KMS-11 (cell line): ENCODE results near the gene NBL1.

Source experiments
- H2AFZ ChIP-seq: fragments of 200-600 bp; sonication (generic); 2 replicates; pipeline ENCODE4 v1.6.1; 2016; ENCODE audit warnings: antibody characterized with exemption, mixed run types, low read depth
- H3K27ac ChIP-seq: fragments of 200-600 bp; sonication (generic); 2 replicates; pipeline ENCODE4 v1.6.1; 2016; ENCODE audit warnings: mild to moderate bottlenecking, mixed run types
- H3K27me3 ChIP-seq: fragments of 200-600 bp; sonication (generic); 2 replicates; pipeline ENCODE4 v1.6.1; 2017; ENCODE audit warnings: mild to moderate bottlenecking, low read depth, mixed run types, moderate library complexity; ENCODE audit not compliant: insufficient read depth
- H3K36me3 ChIP-seq: fragments of 200-600 bp; sonication (generic); 2 replicates; pipeline ENCODE4 v1.6.1; 2017; ENCODE audit warnings: mild to moderate bottlenecking, mixed run types; ENCODE audit not compliant: insufficient read depth
- H3K4me1 ChIP-seq: fragments of 200-600 bp; sonication (generic); 2 replicates; pipeline ENCODE4 v1.6.1; 2016; ENCODE audit warnings: mild to moderate bottlenecking, low read depth, mixed run types; ENCODE audit not compliant: poor library complexity, severe bottlenecking
- H3K4me2 ChIP-seq: fragments of 200-600 bp; sonication (generic); 2 replicates; pipeline ENCODE4 v1.7.0; 2016; ENCODE audit warnings: mild to moderate bottlenecking, mixed run types
- H3K4me3 ChIP-seq: fragments of 200-600 bp; sonication (generic); IDR thresholded peaks from 2 replicates; pipeline ENCODE4 v1.6.1; 2017; ENCODE audit warnings: low read depth, low read length, mixed read lengths; ENCODE audit not compliant: insufficient read depth
- H3K79me2 ChIP-seq: fragments of 200-600 bp; sonication (generic); 2 replicates; pipeline ENCODE4 v1.6.1; 2016; ENCODE audit warnings: low read depth, mixed run types; ENCODE audit not compliant: insufficient read depth
- H3K9ac ChIP-seq: fragments of 200-600 bp; sonication (generic); 2 replicates; pipeline ENCODE4 v1.6.1; 2016; ENCODE audit warnings: mild to moderate bottlenecking, mixed run types
- H4K20me1 ChIP-seq: fragments of 200-600 bp; sonication (generic); 2 replicates; pipeline ENCODE4 v1.6.1; 2016; ENCODE audit warnings: mild to moderate bottlenecking, mixed run types; ENCODE audit not compliant: insufficient read depth
- CTCF ChIP-seq: fragments of 200-600 bp; sonication (generic); conservative IDR thresholded peaks from 2 replicates; pipeline ENCODE4 v1.6.1; 2017; ENCODE audit warnings: low read depth, mild to moderate bottlenecking, antibody characterized with exemption, low read length, moderate library complexity, mixed read lengths

NBL1 gene

GRCh38 chr1:19657511-19657910 lies 13.4 kb downstream of the NBL1 start:
- Histone ChIP-seq H3K4me1 (peaks cover 12% of the 10 kb centered on the region), H2AFZ (no peak overlapping the region), H3K79me2 (no peaks in the 10 kb centered on the region), H3K27me3 (no peaks in the 10 kb centered on the region), H4K20me1 (no peaks in the 10 kb centered on the region), H3K9ac (no peak overlapping the region), H3K36me3 (no peaks in the 10 kb centered on the region), H3K4me3 (no peak overlapping the region), H3K27ac (no peak overlapping the region), H3K4me2 (no peak overlapping the region)
- TF ChIP-seq CTCF, result no peak

- no peaks in the 10 kb centered on the region for H3K36me3 ChIP-seq
- no peak for TF ChIP-seq CTCF
- no peak overlapping the region for H3K4me2 ChIP-seq
- no peaks in the 10 kb centered on the region for H3K79me2 ChIP-seq
- H2AFZ ChIP-seq, result no peak overlapping the region
- no peaks in the 10 kb centered on the region for H4K20me1 ChIP-seq
- H3K4me1 ChIP-seq, result peaks cover 12% of the 10 kb centered on the region
- H3K9ac ChIP-seq, result no peak overlapping the region
- no peak overlapping the region for H3K27ac ChIP-seq
- no peak overlapping the region for H3K4me3 ChIP-seq
- 0 out of 2 replicates have a peak, but pooled peaks cover 4% of the 10 kb centered on the region for H3K27me3 ChIP-seq
These were observed 14.1 kb downstream of the NBL1 start for GRCh38 chr1:19658186-19658585.

- no peak overlapping the region for H3K4me3 ChIP-seq
- peak; percentile 94 for TF ChIP-seq CTCF
- no peaks in the 10 kb centered on the region for H4K20me1 ChIP-seq
- H3K27me3 ChIP-seq, result peaks cover 10% of the 10 kb centered on the region; the same call in 1 of the 2 replicates
- H3K27ac ChIP-seq, result no peak overlapping the region
- no peak overlapping the region for H2AFZ ChIP-seq
- no peaks in the 10 kb centered on the region for H3K36me3 ChIP-seq
- H3K9ac ChIP-seq, result no peak overlapping the region
- H3K4me2 ChIP-seq, result no peak overlapping the region
- H3K4me1 ChIP-seq, result peaks cover 3% of the 10 kb centered on the region
- H3K79me2 ChIP-seq, result no peaks in the 10 kb centered on the region
These were observed 17.7 kb downstream of the NBL1 start for GRCh38 chr1:19661721-19662228.

- Histone ChIP-seq H3K4me3 (no peak overlapping the region), H3K79me2 (no peaks in the 10 kb centered on the region), H2AFZ (no peak overlapping the region), H3K9ac (no peak overlapping the region), H3K36me3 (no peaks in the 10 kb centered on the region), H3K4me1 (peaks cover 3% of the 10 kb centered on the region), H4K20me1 (no peaks in the 10 kb centered on the region), H3K4me2 (no peak overlapping the region), H3K27ac (no peak overlapping the region), H3K27me3 (peaks cover 11% of the 10 kb centered on the region; the same call in 1 of the 2 replicates)
- no peak for TF ChIP-seq CTCF
These were observed 18.2 kb downstream of the NBL1 start for GRCh38 chr1:19662313-19662712.
